Activated T-cell treated with anti-CD3 and anti-CD28 coated beads for 48 hours (primary cell): ENCODE data around the gene TXNRD3.

Experiments
- DNase-seq: peaks from one replicate; pipeline ENCODE4 v3.0.0-alpha.2; 2020; ENCODE audit warnings: low read depth

TXNRD3 gene

GRCh38 chr3:126672340-126672739 is 17.4 kb upstream of the TXNRD3 start:
- DNase-seq, result no peak

- no peak for DNase-seq
Measured at GRCh38 chr3:126671521-126671920, 16.6 kb upstream of the TXNRD3 start.

- DNase-seq, result no peak
Measured at GRCh38 chr3:126668450-126669401, 13.8 kb upstream of the TXNRD3 start.

- DNase-seq, result no peak
Measured at GRCh38 chr3:126667631-126668449, 12.9 kb upstream of the TXNRD3 start.

GRCh38 chr3:126666658-126667528 is 12.0 kb upstream of the TXNRD3 start:
- no peak for DNase-seq

- DNase-seq, result no peak
Measured at GRCh38 chr3:126665959-126666657, 11.2 kb upstream of the TXNRD3 start.

GRCh38 chr3:126665221-126665936 is 10.5 kb upstream of the TXNRD3 start:
- no peak for DNase-seq

- DNase-seq, result no peak
Measured at GRCh38 chr3:126664591-126665214, 9.8 kb upstream of the TXNRD3 start.

GRCh38 chr3:126663750-126664149 is 8.8 kb upstream of the TXNRD3 start:
- no peak for DNase-seq

GRCh38 chr3:126663257-126663656 is 8.3 kb upstream of the TXNRD3 start:
- no peak for DNase-seq

- no peak for DNase-seq
Measured at GRCh38 chr3:126661532-126662364, 6.8 kb upstream of the TXNRD3 start.

- DNase-seq, result no peak
Measured at GRCh38 chr3:126659915-126660886, 5.3 kb upstream of the TXNRD3 start.

GRCh38 chr3:126658584-126658983 is 3.7 kb upstream of the TXNRD3 start:
- no peak for DNase-seq

- no peak for DNase-seq
Measured at GRCh38 chr3:126657901-126658300, 3.0 kb upstream of the TXNRD3 start.

- no peak for DNase-seq
Measured at GRCh38 chr3:126656371-126657134, 1.6 kb upstream of the TXNRD3 start.

GRCh38 chr3:126655887-126656286 is 963 bp upstream of the TXNRD3 start:
- DNase-seq, result no peak

- no peak for DNase-seq
Measured at GRCh38 chr3:126649556-126650092, 5.3 kb downstream of the TXNRD3 start.
